Activated T-cell treated with anti-CD3 and anti-CD28 coated beads, Interleukin-2, amount 50 U/mL, for 72 hours (primary cell): ENCODE measurements around the gene NDRG2. TPM values are rescaled to one million over a fixed set of nuclear protein-coding genes. Genes with fewer than 3 reads are reported as not detected.
"Not testable (repeated sequence)": the region's sequence is repeated elsewhere in the genome, so short reads cannot be mapped to it uniquely, and the experiment has no call there.

ENCODE experiments used
- ATAC-seq, 2 donors: fragments of 150-1000 bp; cut with Tn5 transposase; replicated peaks in 1 of 2; 2 replicates each; pipeline ENCODE4 v1.10.0; 2021; ENCODE audit warnings: moderate library complexity in 2 of 2, mild to moderate bottlenecking in 1 of 2
- DNase-seq, 2 donors: peaks; one replicate each; pipeline ENCODE4 v3.0.0; 2021 to 2022; ENCODE audit warnings: mixed read lengths in 1 of 2
- H3K27ac Mint-ChIP-seq: one replicate; pipeline ENCODE4 v1.8.0; 2022; ENCODE audit warnings: mild to moderate bottlenecking, moderate library complexity, mixed read lengths
- H3K27me3 Mint-ChIP-seq: one replicate; pipeline ENCODE4 v1.8.0; 2022; ENCODE audit warnings: low read depth, mixed read lengths
- H3K36me3 Mint-ChIP-seq, 2 donors: one replicate each; pipeline ENCODE4 v1.8.0; 2022; ENCODE audit warnings: mixed read lengths in 2 of 2, mild to moderate bottlenecking in 1 of 2; ENCODE audit not compliant: insufficient read depth in 2 of 2
- H3K4me1 Mint-ChIP-seq: one replicate; pipeline ENCODE4 v1.8.0; 2022; ENCODE audit warnings: low read depth, mixed read lengths
- H3K4me3 Mint-ChIP-seq, 2 donors: one replicate each; pipeline ENCODE4 v1.8.0; 2022; ENCODE audit warnings: mild to moderate bottlenecking in 2 of 2, mixed read lengths in 2 of 2, moderate library complexity in 2 of 2
- H3K9me3 Mint-ChIP-seq, 2 donors: one replicate each; pipeline ENCODE4 v1.8.0; 2022; ENCODE audit warnings: mixed read lengths in 2 of 2
- total RNA-seq, 2 donors: library from RNA; stranded (reverse); gene quantifications; one replicate each; pipeline ENCODE4 v1.2.3, GENCODE V29; 2022

Gene NDRG2
- total RNA-seq, 2 donors from 2014 or later: 4.0 to 6.3 TPM

GRCh38 chr14:21049271-21049673, 24.4 kb upstream of the NDRG2 start:
- H3K27me3 Mint-ChIP-seq: peaks cover 10% of the 10 kb centered on the region
- H3K9me3 Mint-ChIP-seq: no peaks in the 10 kb centered on the region
- no peak overlapping the region for H3K4me3 Mint-ChIP-seq
- ATAC-seq: peak in 1 of 2 donors; percentile 52
- peaks cover 5% of the 10 kb centered on the region for H3K4me1 Mint-ChIP-seq
- DNase-seq: no peak
- no peaks in the 10 kb centered on the region for H3K36me3 Mint-ChIP-seq
- H3K27ac Mint-ChIP-seq: no peak overlapping the region

DNA sequence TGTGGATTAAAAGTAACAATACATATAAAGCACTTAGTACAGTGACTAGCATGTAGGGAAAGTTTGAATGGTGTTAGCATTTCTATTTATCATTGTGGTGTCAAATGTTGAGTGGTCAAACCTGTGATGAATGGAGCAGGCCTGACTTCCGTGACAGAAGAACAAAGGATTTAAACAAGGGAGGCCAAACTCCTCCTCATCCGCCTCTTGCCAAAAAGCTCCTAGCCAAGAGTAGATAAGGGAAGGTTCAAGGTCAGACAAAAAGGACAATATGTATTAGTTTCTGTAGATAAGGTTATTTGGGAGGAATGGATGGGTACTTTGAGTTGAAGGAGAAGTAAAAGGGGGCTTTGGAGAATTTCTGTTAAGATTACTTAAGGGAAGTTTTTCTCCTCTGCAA, 23.8 kb upstream of the NDRG2 start:
- Mint-ChIP-seq H3K9me3 (no peaks in the 10 kb centered on the region), H3K4me3 (no peak overlapping the region), H3K36me3 (no peaks in the 10 kb centered on the region), H3K27me3 (peaks cover 10% of the 10 kb centered on the region), H3K4me1 (no peaks in the 10 kb centered on the region), H3K27ac (no peak overlapping the region)
- DNase-seq (no peak), ATAC-seq (no peak)

GRCh38 chr14:21047378-21047781, 22.5 kb upstream of the NDRG2 start:
- H3K4me1 Mint-ChIP-seq: no peaks in the 10 kb centered on the region
- H3K27ac Mint-ChIP-seq: no peak overlapping the region
- DNase-seq: no peak
- H3K36me3 Mint-ChIP-seq: no peaks in the 10 kb centered on the region
- ATAC-seq: no peak
- no peak overlapping the region for H3K4me3 Mint-ChIP-seq
- H3K9me3 Mint-ChIP-seq: no peaks in the 10 kb centered on the region
- peaks cover 15% of the 10 kb centered on the region for H3K27me3 Mint-ChIP-seq

DNA sequence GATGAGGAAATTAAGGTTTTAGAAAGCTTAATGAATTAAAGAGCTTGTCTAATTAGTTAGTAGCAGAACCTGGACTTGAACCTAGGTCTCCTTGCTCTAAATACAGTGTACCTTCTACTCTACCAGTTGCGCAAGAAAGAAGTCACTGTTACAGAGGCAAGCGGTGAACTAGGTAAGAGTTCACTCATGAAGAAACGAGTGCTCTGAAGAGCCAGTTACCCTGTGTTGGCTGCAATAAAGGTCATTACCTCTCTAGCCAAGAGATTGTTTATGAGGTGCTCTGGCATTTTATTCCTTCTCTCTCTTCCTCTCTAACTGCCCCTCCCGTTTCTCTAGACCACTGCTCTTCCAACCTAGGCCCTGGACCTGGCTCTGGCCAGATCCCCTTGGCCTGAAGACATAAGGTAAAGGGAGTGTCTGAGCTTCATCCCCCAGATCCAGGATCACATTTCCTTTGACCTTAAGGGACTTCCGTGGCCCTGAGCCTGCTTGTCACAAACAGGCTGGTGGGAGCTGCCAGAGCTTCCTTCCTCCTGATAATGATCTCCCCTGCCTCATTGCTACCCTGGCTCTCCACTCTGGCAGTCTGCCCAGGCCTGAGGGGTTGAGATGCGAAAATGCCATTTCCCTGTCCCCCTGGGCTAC, 19.2 kb upstream of the NDRG2 start:
- ATAC-seq: no peak
- no peak overlapping the region for H3K27ac Mint-ChIP-seq
- H3K4me3 Mint-ChIP-seq: no peak overlapping the region
- H3K4me1 Mint-ChIP-seq: no peaks in the 10 kb centered on the region
- no peaks in the 10 kb centered on the region for H3K36me3 Mint-ChIP-seq
- no peaks in the 10 kb centered on the region for H3K9me3 Mint-ChIP-seq
- DNase-seq: no peak
- H3K27me3 Mint-ChIP-seq: peaks cover 19% of the 10 kb centered on the region

GRCh38 chr14:21043387-21043973, 18.6 kb upstream of the NDRG2 start:
- ATAC-seq: no peak
- DNase-seq: no peak

DNA sequence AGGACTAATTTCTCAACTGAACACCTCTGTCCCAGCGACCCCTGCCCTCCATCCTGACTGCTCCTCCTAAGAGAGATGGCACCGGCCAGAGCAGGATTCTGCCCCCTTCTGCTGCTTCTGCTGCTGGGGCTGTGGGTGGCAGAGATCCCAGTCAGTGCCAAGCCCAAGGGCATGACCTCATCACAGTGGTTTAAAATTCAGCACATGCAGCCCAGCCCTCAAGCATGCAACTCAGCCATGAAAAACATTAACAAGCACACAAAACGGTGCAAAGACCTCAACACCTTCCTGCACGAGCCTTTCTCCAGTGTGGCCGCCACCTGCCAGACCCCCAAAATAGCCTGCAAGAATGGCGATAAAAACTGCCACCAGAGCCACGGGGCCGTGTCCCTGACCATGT, 18.1 kb upstream of the NDRG2 start:
- no peak overlapping the region for H3K4me3 Mint-ChIP-seq
- no peak overlapping the region for H3K27ac Mint-ChIP-seq
- H3K4me1 Mint-ChIP-seq: no peaks in the 10 kb centered on the region
- H3K36me3 Mint-ChIP-seq: no peaks in the 10 kb centered on the region
- H3K9me3 Mint-ChIP-seq: no peaks in the 10 kb centered on the region
- DNase-seq (no peak), ATAC-seq (no peak)
- peaks cover 19% of the 10 kb centered on the region for H3K27me3 Mint-ChIP-seq

More at GRCh38 chr14:21043387-21043973, 18.6 kb upstream of the NDRG2 start:
- no peak overlapping the region for H3K4me3 Mint-ChIP-seq
- H3K4me1 Mint-ChIP-seq: no peaks in the 10 kb centered on the region
- H3K27me3 Mint-ChIP-seq: peaks cover 19% of the 10 kb centered on the region
- H3K9me3 Mint-ChIP-seq: no peaks in the 10 kb centered on the region
- H3K27ac Mint-ChIP-seq: no peak overlapping the region
- no peaks in the 10 kb centered on the region for H3K36me3 Mint-ChIP-seq

DNA sequence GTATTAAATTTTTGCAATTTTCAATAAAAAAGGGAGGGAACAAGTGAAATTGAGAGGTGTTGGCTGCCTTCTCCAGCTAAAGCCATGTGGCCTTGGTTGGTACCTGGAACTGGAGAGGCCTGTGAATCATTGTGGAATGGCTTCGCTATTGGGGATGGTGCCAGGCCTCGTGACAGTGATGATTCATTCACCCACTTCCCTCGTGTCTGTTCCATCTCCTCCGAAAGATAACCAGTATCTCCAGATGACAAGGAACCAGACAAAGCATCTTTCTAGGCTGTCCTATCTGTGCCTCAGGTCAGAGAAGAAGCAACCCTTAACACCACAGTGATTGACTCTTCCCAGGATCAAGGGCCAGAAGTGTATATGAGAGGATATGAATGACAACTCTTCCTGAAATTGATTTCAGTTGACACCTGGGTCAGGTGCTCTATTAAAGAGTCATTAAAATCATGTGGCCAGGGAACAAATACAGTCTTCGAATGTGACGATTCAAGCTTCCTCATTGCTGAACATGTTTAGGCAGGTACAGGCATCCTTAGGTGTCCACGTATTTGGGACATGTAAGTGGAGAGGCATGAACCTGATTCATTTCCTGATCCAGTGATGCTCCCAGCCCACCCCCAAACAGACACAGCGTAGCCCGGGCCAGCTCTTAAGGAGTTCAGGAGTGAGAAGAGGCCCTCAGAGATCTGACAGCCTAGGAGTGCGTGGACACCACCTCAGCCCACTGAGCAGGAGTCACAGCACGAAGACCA, 17.0 kb upstream of the NDRG2 start, which contains the start of gene RNASE7:
Gene RNASE7 (plus strand): TSS at position 687 of the 758 bp plus-strand sequence. CDS start 631 bp downstream, outside the sequence.
- Mint-ChIP-seq H3K27ac (no peak within 1 kb of the TSS), H3K27me3 (peaks cover 19% of the 10 kb centered on the region), H3K36me3 (no peaks in the 10 kb centered on the region), H3K4me1 (no peaks in the 10 kb centered on the region), H3K4me3 (no peak within 1 kb of the TSS), H3K9me3 (no peaks in the 10 kb centered on the region)
- ATAC-seq (no peak), DNase-seq (no peak)

DNA sequence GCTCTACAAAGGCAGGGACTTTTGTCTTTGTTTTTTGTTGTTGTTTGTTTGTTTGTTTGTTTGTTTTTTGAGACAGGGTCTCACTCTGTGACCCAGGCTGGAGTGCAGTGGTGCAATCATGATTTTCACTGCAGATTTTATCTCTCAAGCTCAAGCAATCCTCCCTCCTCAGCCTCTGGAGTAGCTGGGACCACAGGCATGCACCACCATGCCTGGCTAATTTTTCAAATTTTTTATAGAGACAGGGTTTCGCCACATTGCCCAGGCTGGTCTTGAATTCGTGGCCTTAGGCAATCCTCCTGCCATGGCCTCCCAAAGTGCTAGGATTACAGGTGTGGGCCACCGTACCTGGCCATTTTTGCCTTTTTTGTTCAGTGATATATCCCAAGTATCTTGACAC, 16.1 kb upstream of the NDRG2 start:
- H3K27ac Mint-ChIP-seq, H3K9me3 Mint-ChIP-seq, H3K4me3 Mint-ChIP-seq, ATAC-seq, DNase-seq, H3K36me3 Mint-ChIP-seq, H3K4me1 Mint-ChIP-seq: not testable (repeated sequence)
- peaks cover 19% of the 10 kb centered on the region for H3K27me3 Mint-ChIP-seq

GRCh38 chr14:21040370-21040925, 15.6 kb upstream of the NDRG2 start:
- no peak overlapping the region for H3K4me3 Mint-ChIP-seq
- ATAC-seq: no peak
- no peak overlapping the region for H3K27ac Mint-ChIP-seq
- no peaks in the 10 kb centered on the region for H3K9me3 Mint-ChIP-seq
- no peaks in the 10 kb centered on the region for H3K4me1 Mint-ChIP-seq
- no peaks in the 10 kb centered on the region for H3K36me3 Mint-ChIP-seq
- no peak for DNase-seq
- peaks cover 16% of the 10 kb centered on the region for H3K27me3 Mint-ChIP-seq

DNA sequence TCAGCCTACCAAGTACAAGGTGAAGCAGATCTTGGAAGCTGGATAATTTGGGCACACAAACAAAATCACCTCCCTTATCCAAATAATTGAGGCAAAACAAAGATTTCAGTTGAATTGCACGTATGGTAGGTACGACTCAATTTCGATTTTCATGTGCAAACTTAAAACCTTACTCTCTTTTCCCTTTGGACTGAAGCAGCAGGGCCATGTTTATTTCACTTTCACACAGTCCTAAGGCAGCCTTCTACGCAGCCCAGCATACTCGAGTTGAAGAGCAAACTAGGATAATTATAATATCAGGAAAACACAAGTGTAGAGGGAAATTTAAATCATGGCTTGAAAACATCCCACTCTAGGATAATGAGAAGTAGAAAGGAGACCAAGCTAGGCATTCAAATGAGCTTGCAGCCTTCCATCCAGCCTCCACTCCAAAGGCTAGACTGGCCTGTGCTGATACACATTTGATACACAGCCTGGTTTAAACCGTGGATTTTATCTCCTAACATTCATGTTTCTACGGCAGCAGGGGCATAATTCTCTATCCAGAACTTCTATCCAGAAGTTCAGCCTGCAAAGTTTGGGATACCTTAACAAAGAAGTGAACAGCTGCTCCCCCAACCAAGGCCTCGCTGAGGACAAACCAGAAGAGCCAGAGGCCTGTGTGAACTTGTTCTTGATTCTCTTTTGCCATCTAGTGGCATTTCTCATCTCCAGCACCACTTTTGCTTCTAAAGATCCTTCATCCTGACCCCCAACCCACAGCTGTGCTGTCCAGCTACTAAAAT, 14.9 kb upstream of the NDRG2 start:
- Mint-ChIP-seq H3K27me3 (peaks cover 9% of the 10 kb centered on the region), H3K9me3 (no peaks in the 10 kb centered on the region), H3K36me3 (no peaks in the 10 kb centered on the region), H3K4me3 (no peak overlapping the region), H3K27ac (no peak overlapping the region), H3K4me1 (no peaks in the 10 kb centered on the region)
- peak; percentile 17 to 20 for DNase-seq
- peak; percentile 72 to 77 for ATAC-seq

DNA sequence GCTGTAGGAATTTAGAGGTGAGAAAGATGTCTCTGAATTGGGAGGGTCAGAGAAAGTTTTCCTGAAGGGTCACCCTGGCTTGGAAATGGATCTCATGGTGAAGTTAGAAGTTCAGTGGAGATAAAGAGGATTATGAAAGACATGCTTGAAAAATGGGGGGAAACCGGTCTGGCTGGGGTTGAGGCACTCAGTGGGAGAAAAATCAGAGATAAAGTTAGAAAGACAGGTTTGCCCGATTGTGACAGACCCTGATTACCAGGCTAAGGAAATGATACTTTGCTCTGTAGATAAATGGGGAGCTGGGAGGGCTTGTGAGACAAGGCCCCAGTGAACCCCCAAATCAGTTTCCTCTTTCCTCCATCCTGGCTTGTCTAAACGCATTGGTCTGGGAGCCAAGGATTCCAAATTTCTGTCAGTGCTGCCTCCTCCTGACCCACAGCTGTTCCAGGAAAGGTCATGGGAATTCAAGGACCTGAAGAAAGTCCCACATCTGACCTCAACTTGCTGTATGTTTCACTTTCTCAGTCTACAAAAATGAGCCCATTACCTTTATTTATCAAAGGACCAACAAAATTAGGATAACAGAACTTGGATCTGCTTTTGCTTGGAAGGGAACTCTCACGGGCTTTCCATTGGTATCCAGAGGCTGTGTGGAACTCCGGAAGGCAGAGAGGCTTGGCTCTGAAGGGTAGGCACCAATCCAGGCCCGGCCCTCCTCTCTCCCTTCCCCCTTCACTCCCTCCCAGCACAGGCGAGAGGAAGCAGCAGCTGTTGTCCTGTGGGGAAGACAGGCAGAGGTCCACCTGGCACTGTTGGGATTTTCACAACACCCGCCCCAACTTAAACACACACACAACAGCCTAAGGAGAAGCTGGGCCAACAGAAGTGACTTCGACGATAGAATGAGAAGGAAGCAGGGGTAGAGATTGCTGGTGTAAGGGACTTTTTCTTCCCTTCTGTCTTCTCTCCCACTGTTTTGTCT, 13.9 kb upstream of the NDRG2 start:
- Mint-ChIP-seq H3K27ac (no peak overlapping the region), H3K4me1 (no peaks in the 10 kb centered on the region), H3K27me3 (peaks cover 9% of the 10 kb centered on the region), H3K9me3 (no peaks in the 10 kb centered on the region), H3K36me3 (no peaks in the 10 kb centered on the region), H3K4me3 (no peak overlapping the region)
- DNase-seq (no peak), ATAC-seq (no peak)

DNA sequence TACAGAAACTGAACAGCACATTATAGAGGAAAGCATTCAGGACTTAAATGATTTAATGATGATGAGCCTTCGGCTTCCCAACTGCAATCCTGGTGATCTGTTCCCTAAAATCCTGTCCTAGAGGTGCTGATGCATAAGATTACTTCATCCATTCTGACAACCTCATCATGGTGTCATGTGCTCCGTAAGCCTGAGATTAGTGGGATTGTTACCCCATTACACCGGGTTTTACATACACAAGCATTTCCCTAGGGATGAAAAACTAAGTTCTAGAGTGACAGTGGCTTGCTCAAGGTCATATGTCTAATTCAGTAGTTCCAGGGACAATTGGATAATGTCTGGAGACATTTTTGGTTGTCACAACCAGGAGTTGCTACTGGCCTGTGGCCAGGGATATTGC, 12.3 kb upstream of the NDRG2 start:
- H3K27ac Mint-ChIP-seq: no peak overlapping the region

More for the DNA sequence above, 12.3 kb upstream of the NDRG2 start:
- Mint-ChIP-seq H3K36me3 (no peaks in the 10 kb centered on the region), H3K27me3 (peaks cover 2% of the 10 kb centered on the region), H3K9me3 (no peaks in the 10 kb centered on the region), H3K4me1 (no peaks in the 10 kb centered on the region), H3K4me3 (no peak overlapping the region)
- ATAC-seq (no peak), DNase-seq (no peak)
